Raji (cell line): Measurements from ENCODE around the gene SLC43A3.

ENCODE experiments used
- POLR2A ChIP-seq: IDR thresholded peaks from 2 replicates; pipeline ENCODE4 v1.6.1; 2011; ENCODE audit warnings: low read depth, low read length, control low read depth; ENCODE audit not compliant: insufficient read depth

Gene SLC43A3

GRCh38 chr11:57461841-57462489, 35.0 kb upstream of the SLC43A3 start:
- TF ChIP-seq POLR2A: no peak

GRCh38 chr11:57460758-57461749, 34.1 kb upstream of the SLC43A3 start:
- no peak for TF ChIP-seq POLR2A

- no peak for TF ChIP-seq POLR2A
These were observed 33.3 kb upstream of the SLC43A3 start, which contains the start of gene RTN4RL2 for GRCh38 chr11:57460022-57460757. RTN4RL2 (plus strand) TSS chr11:57460528; CDS start chr11:57460866, 338 bp downstream.

GRCh38 chr11:57459164-57460021, 32.5 kb upstream of the SLC43A3 start:
- no peak for TF ChIP-seq POLR2A

GRCh38 chr11:57458410-57459163, 31.7 kb upstream of the SLC43A3 start:
- no peak for TF ChIP-seq POLR2A

GRCh38 chr11:57458060-57458409, 31.1 kb upstream of the SLC43A3 start:
- no peak for TF ChIP-seq POLR2A

GRCh38 chr11:57457643-57458023, 30.7 kb upstream of the SLC43A3 start:
- no peak for TF ChIP-seq POLR2A

- TF ChIP-seq POLR2A: no peak
These were observed 30.2 kb upstream of the SLC43A3 start for GRCh38 chr11:57456960-57457642.

- TF ChIP-seq POLR2A: no peak
These were observed 26.7 kb upstream of the SLC43A3 start for GRCh38 chr11:57453543-57454177.

- TF ChIP-seq POLR2A: no peak
These were observed 19.1 kb upstream of the SLC43A3 start for GRCh38 chr11:57446055-57446454.

- no peak for TF ChIP-seq POLR2A
These were observed 17.6 kb upstream of the SLC43A3 start for GRCh38 chr11:57444362-57445121.
